Activated T-cell treated with anti-CD3 and anti-CD28 coated beads, Interleukin-2, amount 50 U/mL, for 4 hours (primary cell): ENCODE data around the gene WDR59. TPM values are rescaled to one million over a fixed set of nuclear protein-coding genes. Genes with fewer than 3 reads are reported as not detected.

Source experiments
- ATAC-seq, 2 donors: fragments of 200-7000 bp; cut with Tn5 transposase; one replicate each; pipeline ENCODE4 v1.10.0; 2021
- DNase-seq: peaks from one replicate; pipeline ENCODE4 v3.0.0-alpha.2; 2020
- H3K27me3 Mint-ChIP-seq: one replicate; pipeline ENCODE4 v1.8.0; 2021; ENCODE audit warnings: low read depth, mixed read lengths
- H3K36me3 Mint-ChIP-seq: one replicate; pipeline ENCODE4 v1.8.0; 2022; ENCODE audit warnings: mixed read lengths; ENCODE audit not compliant: insufficient read depth
- H3K4me1 Mint-ChIP-seq: one replicate; pipeline ENCODE4 v1.8.0; 2021; ENCODE audit warnings: low read depth, mixed read lengths
- H3K4me3 Mint-ChIP-seq: one replicate; pipeline ENCODE4 v1.8.0; 2021; ENCODE audit warnings: mild to moderate bottlenecking, moderate library complexity, mixed read lengths
- H3K9me3 Mint-ChIP-seq: one replicate; pipeline ENCODE4 v1.8.0; 2021; ENCODE audit warnings: mixed read lengths
- total RNA-seq, 3 donors: library from RNA; stranded (reverse); gene quantifications; one replicate each; pipeline ENCODE4 v1.2.1, GENCODE V29; 2021

The WDR59 gene
- total RNA-seq, 3 donors from 2014 or later: 49.3 to 61.8 (median 58.4) TPM

DNA sequence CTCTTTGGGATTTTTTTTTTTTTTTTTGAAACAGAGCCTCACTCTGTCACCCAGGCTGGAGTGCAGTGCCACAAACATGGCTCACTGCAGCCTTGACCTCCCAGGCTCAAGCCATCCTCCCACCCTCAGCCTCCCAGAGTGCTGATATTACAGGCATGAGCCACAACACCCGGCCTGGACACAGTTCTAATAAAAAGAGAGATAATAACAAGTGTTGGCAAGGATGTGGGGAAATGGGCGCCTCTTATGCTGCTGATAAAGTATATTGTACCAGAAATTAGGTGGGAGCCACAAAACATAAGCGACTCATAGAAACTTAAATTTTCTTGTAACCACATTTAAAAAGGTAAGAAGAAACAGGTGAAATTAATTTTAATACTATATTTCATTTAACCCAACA is 159.9 kb downstream of the WDR59 start:
- ATAC-seq: no peak

More for the DNA sequence above, 159.9 kb downstream of the WDR59 start:
- Mint-ChIP-seq H3K9me3 (peaks cover 15% of the 10 kb centered on the region), H3K4me1 (no peaks in the 10 kb centered on the region), H3K27me3 (peaks cover 18% of the 10 kb centered on the region), H3K36me3 (no peaks in the 10 kb centered on the region), H3K4me3 (no peak overlapping the region)
- DNase-seq: no peak

Other genes starting within 250 kb of the WDR59 start
- gene FA2H, start 210.3 kb downstream of the WDR59 start, total RNA-seq: under 1 TPM in 1 of 3 donors, not detected in 2; 0.43 TPM
- 10 to 100 TPM; 18.8 to 30.5 (median 25.0) TPM for gene ZNRF1, start 13.9 kb upstream of the WDR59 start, total RNA-seq
- under 1 TPM in 1 of 3 donors, not detected in 2; 0.11 TPM for gene LDHD, start 131.7 kb upstream of the WDR59 start, total RNA-seq
- gene ZFP1, start 163.4 kb upstream of the WDR59 start, total RNA-seq: 10 to 100 TPM; 11.5 to 13.4 (median 13.4) TPM
- gene CTRB2, start 222.0 kb upstream of the WDR59 start, total RNA-seq: 10 to 100 TPM in 1 of 3 donors, 1 to 10 TPM in 2; 5.5 to 10.3 (median 6.7) TPM
- gene CTRB1, start 233.9 kb upstream of the WDR59 start, total RNA-seq: 1 to 10 TPM; 2.2 to 5.5 (median 3.4) TPM